ENCODE data around the gene BMX.

Gene BMX

GRCh38 chrX:15483891-15484290 lies 16.7 kb upstream of the BMX start:
- H3K36me3 ChIP-seq (ENCODE audit: control insufficient read depth, insufficient read depth, low read length): no peaks in the 10 kb centered on the region
- no peaks in the 10 kb centered on the region for H3K4me1 ChIP-seq (ENCODE audit: control insufficient read depth, insufficient read depth, low read length)
- no peak overlapping the region for H3K9ac ChIP-seq (ENCODE audit: low read length)
- H3K27me3 ChIP-seq (ENCODE audit: control insufficient read depth, insufficient read depth, low read length): no peaks in the 10 kb centered on the region
- H3K4me3 ChIP-seq (ENCODE audit: low read length): no peak overlapping the region
- H3K9me3 ChIP-seq (ENCODE audit: control insufficient read depth, low read length): no peaks in the 10 kb centered on the region

- Histone ChIP-seq H3K9ac (ENCODE audit: low read length) (peak overlapping the region; percentile 53), H3K4me3 (ENCODE audit: low read length) (no peak overlapping the region), H3K4me1 (ENCODE audit: control insufficient read depth, insufficient read depth, low read length) (no peaks in the 10 kb centered on the region), H3K27me3 (ENCODE audit: control insufficient read depth, insufficient read depth, low read length) (no peaks in the 10 kb centered on the region), H3K36me3 (ENCODE audit: control insufficient read depth, insufficient read depth, low read length) (no peaks in the 10 kb centered on the region), H3K9me3 (ENCODE audit: control insufficient read depth, low read length) (no peaks in the 10 kb centered on the region)
Observed at GRCh38 chrX:15492469-15492868, 8.1 kb upstream of the BMX start.

GRCh38 chrX:15493118-15493962 lies 7.3 kb upstream of the BMX start, which contains the start of gene PIR:
PIR (minus strand) TSS chrX:15493333; CDS start chrX:15491257, 2,076 bp downstream.
- Histone ChIP-seq H3K4me1 (ENCODE audit: control insufficient read depth, insufficient read depth, low read length) (no peaks in the 10 kb centered on the region), H3K4me3 (ENCODE audit: low read length) (no peak within 1 kb of the TSS), H3K9me3 (ENCODE audit: control insufficient read depth, low read length) (no peaks in the 10 kb centered on the region), H3K27me3 (ENCODE audit: control insufficient read depth, insufficient read depth, low read length) (no peaks in the 10 kb centered on the region), H3K9ac (ENCODE audit: low read length) (peak within 1 kb of the TSS; percentile 53), H3K36me3 (ENCODE audit: control insufficient read depth, insufficient read depth, low read length) (no peaks in the 10 kb centered on the region)

- H3K4me1 ChIP-seq (ENCODE audit: control insufficient read depth, insufficient read depth, low read length): no peaks in the 10 kb centered on the region
- H3K9me3 ChIP-seq (ENCODE audit: control insufficient read depth, low read length): no peaks in the 10 kb centered on the region
- no peak overlapping the region for H3K9ac ChIP-seq (ENCODE audit: low read length)
- no peaks in the 10 kb centered on the region for H3K36me3 ChIP-seq (ENCODE audit: control insufficient read depth, insufficient read depth, low read length)
- H3K27me3 ChIP-seq (ENCODE audit: control insufficient read depth, insufficient read depth, low read length): no peaks in the 10 kb centered on the region
- H3K4me3 ChIP-seq (ENCODE audit: low read length): no peak overlapping the region
Observed at GRCh38 chrX:15495801-15496200, 4.8 kb upstream of the BMX start.

- Histone ChIP-seq H3K4me1 (ENCODE audit: control insufficient read depth, insufficient read depth, low read length) (no peaks in the 10 kb centered on the region), H3K9ac (ENCODE audit: low read length) (no peak overlapping the region), H3K36me3 (ENCODE audit: control insufficient read depth, insufficient read depth, low read length) (no peaks in the 10 kb centered on the region), H3K9me3 (ENCODE audit: control insufficient read depth, low read length) (no peaks in the 10 kb centered on the region), H3K4me3 (ENCODE audit: low read length) (no peak overlapping the region), H3K27me3 (ENCODE audit: control insufficient read depth, insufficient read depth, low read length) (no peaks in the 10 kb centered on the region)
Observed at GRCh38 chrX:15496824-15497223, 3.8 kb upstream of the BMX start.

- Histone ChIP-seq H3K4me3 (ENCODE audit: low read length) (no peak overlapping the region), H3K9ac (ENCODE audit: low read length) (no peak overlapping the region), H3K9me3 (ENCODE audit: control insufficient read depth, low read length) (no peaks in the 10 kb centered on the region), H3K4me1 (ENCODE audit: control insufficient read depth, insufficient read depth, low read length) (no peaks in the 10 kb centered on the region), H3K36me3 (ENCODE audit: control insufficient read depth, insufficient read depth, low read length) (no peaks in the 10 kb centered on the region), H3K27me3 (ENCODE audit: control insufficient read depth, insufficient read depth, low read length) (no peaks in the 10 kb centered on the region)
Observed at GRCh38 chrX:15497865-15498264, 2.7 kb upstream of the BMX start.

GRCh38 chrX:15498741-15499140 lies 1.9 kb upstream of the BMX start:
- Histone ChIP-seq H3K9me3 (ENCODE audit: control insufficient read depth, low read length) (no peaks in the 10 kb centered on the region), H3K4me1 (ENCODE audit: control insufficient read depth, insufficient read depth, low read length) (no peaks in the 10 kb centered on the region), H3K27me3 (ENCODE audit: control insufficient read depth, insufficient read depth, low read length) (no peaks in the 10 kb centered on the region), H3K9ac (ENCODE audit: low read length) (no peak overlapping the region), H3K36me3 (ENCODE audit: control insufficient read depth, insufficient read depth, low read length) (no peaks in the 10 kb centered on the region), H3K4me3 (ENCODE audit: low read length) (no peak overlapping the region)

- H3K27me3 ChIP-seq (ENCODE audit: control insufficient read depth, insufficient read depth, low read length): no peaks in the 10 kb centered on the region
- H3K9me3 ChIP-seq (ENCODE audit: control insufficient read depth, low read length): no peaks in the 10 kb centered on the region
- H3K4me3 ChIP-seq (ENCODE audit: low read length): no peak overlapping the region
- H3K4me1 ChIP-seq (ENCODE audit: control insufficient read depth, insufficient read depth, low read length): peaks cover 2% of the 10 kb centered on the region
- H3K9ac ChIP-seq (ENCODE audit: low read length): no peak overlapping the region
- no peaks in the 10 kb centered on the region for H3K36me3 ChIP-seq (ENCODE audit: control insufficient read depth, insufficient read depth, low read length)
Observed at GRCh38 chrX:15499976-15500375, 631 bp upstream of the BMX start.

GRCh38 chrX:15501506-15501905 lies 899 bp downstream of the BMX start:
- Histone ChIP-seq H3K27me3 (ENCODE audit: control insufficient read depth, insufficient read depth, low read length) (no peaks in the 10 kb centered on the region), H3K36me3 (ENCODE audit: control insufficient read depth, insufficient read depth, low read length) (no peaks in the 10 kb centered on the region), H3K9ac (ENCODE audit: low read length) (no peak overlapping the region), H3K4me1 (ENCODE audit: control insufficient read depth, insufficient read depth, low read length) (peaks cover 5% of the 10 kb centered on the region), H3K9me3 (ENCODE audit: control insufficient read depth, low read length) (no peaks in the 10 kb centered on the region), H3K4me3 (ENCODE audit: low read length) (no peak overlapping the region)

GRCh38 chrX:15504661-15505060 lies 4.1 kb downstream of the BMX start:
- no peak overlapping the region for H3K4me3 ChIP-seq (ENCODE audit: low read length)

GRCh38 chrX:15505101-15505500 lies 4.5 kb downstream of the BMX start:
- Histone ChIP-seq H3K27me3 (ENCODE audit: control insufficient read depth, insufficient read depth, low read length) (no peaks in the 10 kb centered on the region), H3K9me3 (ENCODE audit: control insufficient read depth, low read length) (no peaks in the 10 kb centered on the region), H3K36me3 (ENCODE audit: control insufficient read depth, insufficient read depth, low read length) (no peaks in the 10 kb centered on the region), H3K9ac (ENCODE audit: low read length) (no peak overlapping the region), H3K4me1 (ENCODE audit: control insufficient read depth, insufficient read depth, low read length) (peaks cover 5% of the 10 kb centered on the region), H3K4me3 (ENCODE audit: low read length) (no peak overlapping the region)

More at GRCh38 chrX:15504661-15505060, 4.1 kb downstream of the BMX start:
- Histone ChIP-seq H3K9ac (ENCODE audit: low read length) (no peak overlapping the region), H3K9me3 (ENCODE audit: control insufficient read depth, low read length) (no peaks in the 10 kb centered on the region), H3K36me3 (ENCODE audit: control insufficient read depth, insufficient read depth, low read length) (no peaks in the 10 kb centered on the region), H3K27me3 (ENCODE audit: control insufficient read depth, insufficient read depth, low read length) (no peaks in the 10 kb centered on the region), H3K4me1 (ENCODE audit: control insufficient read depth, insufficient read depth, low read length) (peaks cover 5% of the 10 kb centered on the region)

GRCh38 chrX:15507005-15507404 lies 6.4 kb downstream of the BMX start:
- Histone ChIP-seq H3K27me3 (ENCODE audit: control insufficient read depth, insufficient read depth, low read length) (no peaks in the 10 kb centered on the region), H3K36me3 (ENCODE audit: control insufficient read depth, insufficient read depth, low read length) (no peaks in the 10 kb centered on the region), H3K4me3 (ENCODE audit: low read length) (no peak overlapping the region), H3K9ac (ENCODE audit: low read length) (no peak overlapping the region), H3K4me1 (ENCODE audit: control insufficient read depth, insufficient read depth, low read length) (peaks cover 5% of the 10 kb centered on the region), H3K9me3 (ENCODE audit: control insufficient read depth, low read length) (no peaks in the 10 kb centered on the region)
